Astrocyte (in vitro differentiated cells and primary cell): ENCODE data around the gene ABHD10. TPM values are rescaled to one million over a fixed set of nuclear protein-coding genes. Genes with fewer than 3 reads are reported as not detected.

Source experiments
- DNase-seq: peaks from one replicate; pipeline ENCODE4 v3.0.0-alpha.2; 2010; ENCODE audit warnings: low read depth
- FAIRE-seq: peaks from 2 replicates; lab custom pipeline; 2011; peaks lifted over from hg19 to GRCh38; lab: Jason Lieb, UNC
- H2AFZ ChIP-seq: 2 replicates; pipeline ENCODE4 v1.6.0; 2012; ENCODE audit warnings: low read depth, low read length, inconsistent platforms
- H3K27ac ChIP-seq: 2 replicates; pipeline ENCODE4 v1.5.1; 2011; ENCODE audit warnings: low read depth, low read length, inconsistent platforms
- H3K27me3 ChIP-seq: 2 replicates; pipeline ENCODE4 v1.6.0; 2011; ENCODE audit warnings: low read length, inconsistent platforms; ENCODE audit not compliant: insufficient read depth
- H3K36me3 ChIP-seq: 2 replicates; pipeline ENCODE4 v1.5.1; 2011; ENCODE audit warnings: low read length, inconsistent platforms; ENCODE audit not compliant: insufficient read depth
- H3K4me1 ChIP-seq: 2 replicates; pipeline ENCODE4 v1.5.1; 2011; ENCODE audit warnings: low read length, inconsistent platforms; ENCODE audit not compliant: insufficient read depth
- H3K4me2 ChIP-seq: 2 replicates; pipeline ENCODE4 v1.6.0; 2012; ENCODE audit warnings: low read length, inconsistent platforms
- H3K4me3 ChIP-seq: 2 replicates; pipeline ENCODE4 v1.5.1; 2011; ENCODE audit warnings: low read depth, mild to moderate bottlenecking, low read length, inconsistent platforms; ENCODE audit not compliant: insufficient read depth
- H3K79me2 ChIP-seq: 2 replicates; pipeline ENCODE4 v1.6.0; 2012; ENCODE audit warnings: mild to moderate bottlenecking, low read length, inconsistent platforms; ENCODE audit not compliant: insufficient read depth
- H3K9ac ChIP-seq: 2 replicates; pipeline ENCODE4 v1.6.0; 2012; ENCODE audit warnings: mild to moderate bottlenecking, low read length, inconsistent platforms
- H3K9me3 ChIP-seq: 2 replicates; pipeline ENCODE4 v1.5.1; 2012; ENCODE audit warnings: low read depth, mild to moderate bottlenecking, low read length, inconsistent platforms; ENCODE audit not compliant: insufficient read depth
- H4K20me1 ChIP-seq: 2 replicates; pipeline ENCODE4 v1.6.0; 2012; ENCODE audit warnings: low read length, inconsistent platforms; ENCODE audit not compliant: insufficient read depth
- H3K27ac Mint-ChIP-seq: one replicate; pipeline ENCODE4 v1.8.0; 2021; ENCODE audit warnings: mild to moderate bottlenecking, mixed read lengths; ENCODE audit not compliant: unreplicated experiment
- H3K27me3 Mint-ChIP-seq: one replicate; pipeline ENCODE4 v1.8.0; 2021; ENCODE audit warnings: low read depth, mixed read lengths; ENCODE audit not compliant: unreplicated experiment
- H3K36me3 Mint-ChIP-seq: one replicate; pipeline ENCODE4 v1.8.0; 2021; ENCODE audit warnings: low read depth, mixed read lengths; ENCODE audit not compliant: unreplicated experiment
- H3K4me1 Mint-ChIP-seq: one replicate; pipeline ENCODE4 v1.8.0; 2021; ENCODE audit warnings: low read depth, mixed read lengths; ENCODE audit not compliant: unreplicated experiment
- H3K4me3 Mint-ChIP-seq: one replicate; pipeline ENCODE4 v1.8.0; 2021; ENCODE audit warnings: mild to moderate bottlenecking, moderate library complexity, mixed read lengths; ENCODE audit not compliant: unreplicated experiment
- H3K9me3 Mint-ChIP-seq: one replicate; pipeline ENCODE4 v1.8.0; 2021; ENCODE audit warnings: mild to moderate bottlenecking, mixed read lengths; ENCODE audit not compliant: unreplicated experiment
- CTCF ChIP-seq: IDR thresholded peaks from 2 replicates; pipeline ENCODE4 v1.5.1; 2011; ENCODE audit warnings: low read depth, mild to moderate bottlenecking, inconsistent platforms, low read length, moderate library complexity; ENCODE audit not compliant: insufficient read depth
- EZH2 ChIP-seq: IDR thresholded peaks from 2 replicates; pipeline ENCODE4 v1.6.1; 2012; ENCODE audit warnings: mild to moderate bottlenecking, low read length, inconsistent platforms; ENCODE audit not compliant: insufficient read depth
- total RNA-seq: library from RNA; stranded (reverse); gene quantifications from 2 replicates; pipeline ENCODE4 v1.2.1, GENCODE V29; 2021

ABHD10 gene
- total RNA-seq, 1 donor from 2014 or later = 26.6 TPM

DNA sequence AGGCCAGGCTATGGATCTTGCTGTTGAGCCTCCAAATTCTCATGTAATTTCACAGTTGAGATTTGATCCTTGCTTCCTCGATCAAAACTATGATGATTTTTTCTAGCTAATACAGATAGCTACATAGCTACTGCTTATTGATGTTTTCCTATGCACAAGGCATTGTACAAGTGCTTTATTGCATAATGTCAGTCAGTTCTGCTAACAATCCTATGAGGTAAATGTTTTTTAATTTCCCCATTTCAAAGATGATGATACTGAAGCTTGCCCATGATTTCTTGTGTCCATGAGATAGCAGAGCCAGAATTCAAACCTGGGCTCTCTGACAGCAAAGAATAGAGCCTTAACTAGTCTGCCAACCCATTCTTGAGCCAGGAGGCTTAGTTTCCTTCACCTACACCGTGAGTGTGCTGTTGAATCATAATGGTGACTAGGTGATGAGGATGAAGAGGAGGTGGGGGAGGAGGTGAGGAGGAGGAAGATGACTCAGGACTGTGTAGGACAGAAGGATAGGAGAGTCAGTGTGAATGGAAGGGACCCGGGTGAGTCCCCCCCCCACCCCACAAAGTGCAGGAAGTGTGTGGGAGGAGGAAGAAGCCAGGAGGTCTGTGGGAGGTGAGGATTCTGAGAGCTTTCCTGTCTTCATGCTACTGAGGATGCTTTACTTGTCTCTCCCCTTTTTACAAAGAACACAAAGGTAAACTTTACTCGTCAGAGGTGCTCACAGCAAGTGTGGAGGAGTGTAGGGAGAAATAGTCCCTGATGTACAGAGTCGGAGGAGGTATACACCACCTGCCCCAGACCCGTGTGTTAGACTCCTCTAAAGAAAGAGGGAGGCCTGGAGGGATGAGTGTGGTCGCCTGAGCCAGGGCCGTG is 23.5 kb downstream of the ABHD10 start:
- no peaks in the 10 kb centered on the region for H3K9me3 ChIP-seq
- H3K9ac ChIP-seq = no peak overlapping the region
- H3K4me1 ChIP-seq = peaks cover 47% of the 10 kb centered on the region
- peak overlapping the region; percentile 13 for H3K4me3 Mint-ChIP-seq
- DNase-seq (peak; percentile 60), FAIRE-seq (no peak)
- no peak overlapping the region for H2AFZ ChIP-seq
- H3K27me3 ChIP-seq = no peaks in the 10 kb centered on the region
- TF ChIP-seq EZH2 = no peak
- no peak for TF ChIP-seq CTCF
- H4K20me1 ChIP-seq = no peaks in the 10 kb centered on the region
- peak overlapping the region; percentile 99 for H3K4me2 ChIP-seq
- H3K27ac ChIP-seq = peak overlapping the region; percentile 60
- H3K36me3 Mint-ChIP-seq = no peaks in the 10 kb centered on the region
- peak overlapping the region; percentile 13 for H3K27ac Mint-ChIP-seq
- no peaks in the 10 kb centered on the region for H3K27me3 Mint-ChIP-seq
- H3K4me1 Mint-ChIP-seq = peaks cover 54% of the 10 kb centered on the region
- H3K9me3 Mint-ChIP-seq = no peaks in the 10 kb centered on the region
- H3K36me3 ChIP-seq = peaks cover 4% of the 10 kb centered on the region
- peaks cover 32% of the 10 kb centered on the region for H3K79me2 ChIP-seq
- H3K4me3 ChIP-seq = no peak overlapping the region

DNA sequence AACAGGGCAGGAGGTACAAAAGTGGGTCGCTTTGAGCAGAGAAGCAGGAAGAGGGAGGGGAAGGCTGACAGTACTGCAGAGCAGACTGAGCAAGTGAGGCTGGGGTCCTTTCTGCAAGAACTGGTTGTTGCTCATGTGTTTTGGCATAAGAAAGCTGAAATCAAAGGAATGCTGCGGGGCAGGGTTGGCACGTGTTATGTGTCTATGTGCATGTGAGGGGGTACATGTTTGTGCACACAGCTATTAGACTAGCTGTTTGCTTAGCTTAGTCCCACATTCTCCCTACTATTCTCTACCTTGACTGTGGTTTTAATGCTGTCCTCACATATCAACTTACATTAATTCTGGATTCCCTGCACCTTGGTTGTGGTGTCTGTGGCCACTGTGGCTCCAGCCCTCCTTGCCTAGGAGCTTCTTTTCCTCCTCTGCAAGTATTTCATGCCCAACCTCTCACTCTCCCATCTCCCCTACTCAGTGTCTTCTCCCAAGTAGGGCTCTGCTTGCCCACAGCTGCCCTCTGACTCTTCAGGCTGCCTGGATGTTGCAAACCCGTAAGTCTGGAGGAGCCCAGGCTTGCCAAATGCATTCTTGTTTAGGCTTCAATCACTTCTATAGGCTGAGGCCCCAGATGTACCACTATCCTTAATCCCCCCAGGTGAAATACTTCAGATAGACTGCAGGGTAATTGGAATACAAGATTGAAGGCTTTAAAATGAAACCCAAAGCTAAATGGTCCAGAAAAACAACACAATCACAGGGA is 24.7 kb downstream of the ABHD10 start:
- DNase-seq = no peak
- peaks cover 59% of the 10 kb centered on the region for H3K4me1 Mint-ChIP-seq
- H2AFZ ChIP-seq = no peak overlapping the region
- no peak for FAIRE-seq
- peaks cover 6% of the 10 kb centered on the region for H3K36me3 ChIP-seq
- H3K27ac Mint-ChIP-seq = no peak overlapping the region
- H3K9ac ChIP-seq = no peak overlapping the region
- TF ChIP-seq CTCF = no peak
- no peak for TF ChIP-seq EZH2
- no peak overlapping the region for H3K4me3 Mint-ChIP-seq
- no peaks in the 10 kb centered on the region for H3K9me3 Mint-ChIP-seq
- no peaks in the 10 kb centered on the region for H3K27me3 Mint-ChIP-seq
- H3K9me3 ChIP-seq = no peaks in the 10 kb centered on the region
- H4K20me1 ChIP-seq = no peaks in the 10 kb centered on the region
- H3K27ac ChIP-seq = no peak overlapping the region
- peaks cover 32% of the 10 kb centered on the region for H3K79me2 ChIP-seq
- no peaks in the 10 kb centered on the region for H3K27me3 ChIP-seq
- H3K4me3 ChIP-seq = no peak overlapping the region
- H3K4me2 ChIP-seq = peak overlapping the region; percentile 99
- no peaks in the 10 kb centered on the region for H3K36me3 Mint-ChIP-seq
- H3K4me1 ChIP-seq = peaks cover 45% of the 10 kb centered on the region
